ENCODE results near the gene SH3BGRL2.
A peak's percentile ranks its signal among the peaks of the same experiment; 100 is the strongest.

The SH3BGRL2 gene

GRCh38 chr6:79630883-79631692 lies at the start of gene SH3BGRL2:
Gene SH3BGRL2, plus strand, starts transcription at chr6:79631329. Its CDS starts 133 bp downstream, at chr6:79631462.
- DNase-seq (ENCODE audit: low spot score) = peak; percentile 77

- no peak for DNase-seq (ENCODE audit: low spot score)
Measured at GRCh38 chr6:79584332-79584731, 46.8 kb upstream of the SH3BGRL2 start.

- no peak for DNase-seq (ENCODE audit: low spot score)
Measured at GRCh38 chr6:79586548-79586947, 44.6 kb upstream of the SH3BGRL2 start.

- no peak for DNase-seq (ENCODE audit: low spot score)
Measured at GRCh38 chr6:79589701-79590100, 41.4 kb upstream of the SH3BGRL2 start.

GRCh38 chr6:79597155-79597554 lies 34.0 kb upstream of the SH3BGRL2 start:
- no peak for DNase-seq (ENCODE audit: low spot score)

GRCh38 chr6:79598012-79598411 lies 33.1 kb upstream of the SH3BGRL2 start:
- no peak for DNase-seq (ENCODE audit: low spot score)

- no peak for DNase-seq (ENCODE audit: low spot score)
Measured at GRCh38 chr6:79599725-79600259, 31.3 kb upstream of the SH3BGRL2 start.

GRCh38 chr6:79600313-79600712 lies 30.8 kb upstream of the SH3BGRL2 start:
- DNase-seq (ENCODE audit: low spot score) = no peak

- DNase-seq (ENCODE audit: low spot score) = peak; percentile 63
Measured at GRCh38 chr6:79600812-79601609, 30.1 kb upstream of the SH3BGRL2 start.

GRCh38 chr6:79602859-79603258 lies 28.3 kb upstream of the SH3BGRL2 start:
- DNase-seq (ENCODE audit: low spot score) = no peak

GRCh38 chr6:79604583-79605037 lies 26.5 kb upstream of the SH3BGRL2 start:
- DNase-seq (ENCODE audit: low spot score) = peak; percentile 11

- DNase-seq (ENCODE audit: low spot score) = no peak
Measured at GRCh38 chr6:79605061-79605460, 26.1 kb upstream of the SH3BGRL2 start.

GRCh38 chr6:79605968-79606764 lies 25.0 kb upstream of the SH3BGRL2 start:
- DNase-seq (ENCODE audit: low spot score) = no peak

GRCh38 chr6:79607000-79607399 lies 24.1 kb upstream of the SH3BGRL2 start:
- DNase-seq (ENCODE audit: low spot score) = no peak

GRCh38 chr6:79608334-79609224 lies 22.6 kb upstream of the SH3BGRL2 start:
- no peak for DNase-seq (ENCODE audit: low spot score)

- no peak for DNase-seq (ENCODE audit: low spot score)
Measured at GRCh38 chr6:79609225-79609595, 21.9 kb upstream of the SH3BGRL2 start.

- no peak for DNase-seq (ENCODE audit: low spot score)
Measured at GRCh38 chr6:79610306-79611009, 20.7 kb upstream of the SH3BGRL2 start.

- DNase-seq (ENCODE audit: low spot score) = no peak
Measured at GRCh38 chr6:79612457-79612856, 18.7 kb upstream of the SH3BGRL2 start.

GRCh38 chr6:79612918-79613317 lies 18.2 kb upstream of the SH3BGRL2 start:
- DNase-seq (ENCODE audit: low spot score) = no peak

GRCh38 chr6:79613912-79614311 lies 17.2 kb upstream of the SH3BGRL2 start:
- no peak for DNase-seq (ENCODE audit: low spot score)

Data from hepatic stellate cell (primary cell).